Measurements from ENCODE around the gene MFSD6.

- TF ChIP-seq, protein P1, sequence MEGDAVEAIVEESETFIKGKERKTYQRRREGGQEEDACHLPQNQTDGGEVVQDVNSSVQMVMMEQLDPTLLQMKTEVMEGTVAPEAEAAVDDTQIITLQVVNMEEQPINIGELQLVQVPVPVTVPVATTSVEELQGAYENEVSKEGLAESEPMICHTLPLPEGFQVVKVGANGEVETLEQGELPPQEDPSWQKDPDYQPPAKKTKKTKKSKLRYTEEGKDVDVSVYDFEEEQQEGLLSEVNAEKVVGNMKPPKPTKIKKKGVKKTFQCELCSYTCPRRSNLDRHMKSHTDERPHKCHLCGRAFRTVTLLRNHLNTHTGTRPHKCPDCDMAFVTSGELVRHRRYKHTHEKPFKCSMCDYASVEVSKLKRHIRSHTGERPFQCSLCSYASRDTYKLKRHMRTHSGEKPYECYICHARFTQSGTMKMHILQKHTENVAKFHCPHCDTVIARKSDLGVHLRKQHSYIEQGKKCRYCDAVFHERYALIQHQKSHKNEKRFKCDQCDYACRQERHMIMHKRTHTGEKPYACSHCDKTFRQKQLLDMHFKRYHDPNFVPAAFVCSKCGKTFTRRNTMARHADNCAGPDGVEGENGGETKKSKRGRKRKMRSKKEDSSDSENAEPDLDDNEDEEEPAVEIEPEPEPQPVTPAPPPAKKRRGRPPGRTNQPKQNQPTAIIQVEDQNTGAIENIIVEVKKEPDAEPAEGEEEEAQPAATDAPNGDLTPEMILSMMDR (IDR thresholded peaks at IDR 0.05), result no peak
- no peak for TF ChIP-seq POLR2A (IDR thresholded peaks at IDR 0.05)
Measured at GRCh38 chr2:190507135-190507534, 99.0 kb downstream of the MFSD6 start.
